ENCODE data around the gene CREB3L1.

CREB3L1 gene, protein sequence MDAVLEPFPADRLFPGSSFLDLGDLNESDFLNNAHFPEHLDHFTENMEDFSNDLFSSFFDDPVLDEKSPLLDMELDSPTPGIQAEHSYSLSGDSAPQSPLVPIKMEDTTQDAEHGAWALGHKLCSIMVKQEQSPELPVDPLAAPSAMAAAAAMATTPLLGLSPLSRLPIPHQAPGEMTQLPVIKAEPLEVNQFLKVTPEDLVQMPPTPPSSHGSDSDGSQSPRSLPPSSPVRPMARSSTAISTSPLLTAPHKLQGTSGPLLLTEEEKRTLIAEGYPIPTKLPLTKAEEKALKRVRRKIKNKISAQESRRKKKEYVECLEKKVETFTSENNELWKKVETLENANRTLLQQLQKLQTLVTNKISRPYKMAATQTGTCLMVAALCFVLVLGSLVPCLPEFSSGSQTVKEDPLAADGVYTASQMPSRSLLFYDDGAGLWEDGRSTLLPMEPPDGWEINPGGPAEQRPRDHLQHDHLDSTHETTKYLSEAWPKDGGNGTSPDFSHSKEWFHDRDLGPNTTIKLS

GRCh38 chr11:46277622-46278386, at the start of gene CREB3L1:
TSS of gene CREB3L1 (plus strand) at chr11:46277662. CDS start at chr11:46278112, 450 bp downstream.
- Histone ChIP-seq H3K9me3 (ENCODE audit: control insufficient read depth, low read length) (no peaks in the 10 kb centered on the region), H3K4me2 (ENCODE audit: low read length) (peak within 1 kb of the TSS; percentile 68), H3K27ac (peak within 1 kb of the TSS; percentile 51), H3K27me3 (ENCODE audit: control insufficient read depth, insufficient read depth, low read length) (no peaks in the 10 kb centered on the region), H3K4me1 (peaks cover 8% of the 10 kb centered on the region), H3K79me2 (no peaks in the 10 kb centered on the region), H3K9ac (no peak within 1 kb of the TSS), H3K4me3 (ENCODE audit: low read depth, low read length) (peak within 1 kb of the TSS; percentile 50), H2AFZ (peak within 1 kb of the TSS; percentile 83), H3K36me3 (ENCODE audit: control insufficient read depth, insufficient read depth, low read length) (no peaks in the 10 kb centered on the region)
- TF ChIP-seq CTCF (IDR thresholded peaks at IDR 0.05): no peak

DNA sequence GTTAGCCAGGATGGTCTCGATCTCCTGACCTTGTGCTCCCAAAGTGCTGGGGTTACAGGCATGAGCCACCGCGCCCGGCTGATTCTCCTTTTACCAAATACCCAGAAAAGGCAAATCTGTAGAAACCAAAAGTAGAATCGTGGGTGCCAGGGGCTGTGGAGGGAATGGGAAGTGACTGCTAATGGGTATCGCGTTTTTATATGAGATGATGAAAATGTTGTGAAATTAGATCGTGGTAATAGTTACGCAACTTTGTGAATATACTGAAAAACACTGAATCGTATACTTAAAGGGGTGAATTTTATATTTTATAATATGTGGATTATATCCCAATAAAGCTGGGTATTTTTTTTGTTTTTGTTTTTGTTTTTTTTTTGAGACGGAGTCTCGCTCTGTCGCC, 48.2 kb upstream of the CREB3L1 start:
- H3K9me3 ChIP-seq (ENCODE audit: control insufficient read depth, low read length): no peaks in the 10 kb centered on the region
- H3K27me3 ChIP-seq (ENCODE audit: control insufficient read depth, insufficient read depth, low read length): no peaks in the 10 kb centered on the region
- H3K36me3 ChIP-seq (ENCODE audit: control insufficient read depth, insufficient read depth, low read length): no peaks in the 10 kb centered on the region
- H3K4me1 ChIP-seq: no peaks in the 10 kb centered on the region
- no peak for TF ChIP-seq CTCF (IDR thresholded peaks at IDR 0.05)
- no peak overlapping the region for H3K4me2 ChIP-seq (ENCODE audit: low read length)
- no peak overlapping the region for H3K4me3 ChIP-seq (ENCODE audit: low read depth, low read length)
- no peaks in the 10 kb centered on the region for H3K79me2 ChIP-seq
- H3K9ac ChIP-seq: no peak overlapping the region
- no peak overlapping the region for H2AFZ ChIP-seq
- H3K27ac ChIP-seq: no peak overlapping the region

- Histone ChIP-seq H3K9ac (no peak overlapping the region), H3K4me1 (peaks cover under 1% of the 10 kb centered on the region), H2AFZ (no peak overlapping the region), H3K9me3 (ENCODE audit: control insufficient read depth, low read length) (no peaks in the 10 kb centered on the region), H3K36me3 (ENCODE audit: control insufficient read depth, insufficient read depth, low read length) (no peaks in the 10 kb centered on the region), H3K4me2 (ENCODE audit: low read length) (no peak overlapping the region), H3K27ac (no peak overlapping the region), H3K79me2 (no peaks in the 10 kb centered on the region), H3K4me3 (ENCODE audit: low read depth, low read length) (no peak overlapping the region), H3K27me3 (ENCODE audit: control insufficient read depth, insufficient read depth, low read length) (no peaks in the 10 kb centered on the region)
- no peak for TF ChIP-seq CTCF (IDR thresholded peaks at IDR 0.05)
Measured at GRCh38 chr11:46234311-46234710, 43.2 kb upstream of the CREB3L1 start.

GRCh38 chr11:46235777-46236688, 41.4 kb upstream of the CREB3L1 start:
- H3K4me3 ChIP-seq (ENCODE audit: low read depth, low read length): no peak overlapping the region
- H3K9me3 ChIP-seq (ENCODE audit: control insufficient read depth, low read length): no peaks in the 10 kb centered on the region
- peaks cover 3% of the 10 kb centered on the region for H3K4me1 ChIP-seq
- no peaks in the 10 kb centered on the region for H3K79me2 ChIP-seq
- no peak overlapping the region for H3K4me2 ChIP-seq (ENCODE audit: low read length)
- H3K27me3 ChIP-seq (ENCODE audit: control insufficient read depth, insufficient read depth, low read length): no peaks in the 10 kb centered on the region
- no peak for TF ChIP-seq CTCF (IDR thresholded peaks at IDR 0.05)
- no peak overlapping the region for H2AFZ ChIP-seq
- no peaks in the 10 kb centered on the region for H3K36me3 ChIP-seq (ENCODE audit: control insufficient read depth, insufficient read depth, low read length)
- H3K9ac ChIP-seq: no peak overlapping the region
- no peak overlapping the region for H3K27ac ChIP-seq
